ENCODE measurements around the gene MIPEP. TPM values are rescaled to one million over a fixed set of nuclear protein-coding genes. Genes with fewer than 3 reads are reported as not detected.

The MIPEP gene
- total and polyA plus RNA-seq, 9 of the 15 experiments (the other 6 are each of a cell fraction or from before 2014, with no cell fraction given), result 1.7 to 19.3 (median 13.1) TPM

GRCh38 chr13:23843436-23843835, 45.8 kb downstream of the MIPEP start:
- Histone ChIP-seq H3K9me1 (ENCODE audit: control insufficient read depth, insufficient read depth, low read length) (no peaks in the 10 kb centered on the region), H3K27me3 (ENCODE audit: control insufficient read depth in 2 of 2, insufficient read depth in 2 of 2, low read length in 2 of 2) (no peaks in the 10 kb centered on the region), H3K4me1 (replicated peaks in 1 of 2; ENCODE audit: control insufficient read depth in 2 of 2, insufficient read depth in 2 of 2, low read length in 2 of 2) (peaks cover 0 to 13% of the 10 kb centered on the region in 2 experiments; a peak in 2 of 5 replicates), H4K20me1 (replicated peaks; ENCODE audit: control insufficient read depth, insufficient read depth, low read length) (no peaks in the 10 kb centered on the region), H2AFZ (ENCODE audit: low read depth, low read length) (no peak overlapping the region), H3K4me2 (ENCODE audit: insufficient read depth, low read length) (no peak overlapping the region), H3K9me3 (replicated peaks; ENCODE audit: control insufficient read depth, insufficient read depth, low read depth, low read length) (no peaks in the 10 kb centered on the region), H3K4me3 (no peak overlapping the region), H3K9ac (ENCODE audit: insufficient read depth in 1 of 2, low read depth in 2 of 2, low read length in 2 of 2) (no peak overlapping the region), H3K36me3 (ENCODE audit: control insufficient read depth, insufficient read depth, low read length) (no peaks in the 10 kb centered on the region), H3K79me2 (ENCODE audit: control insufficient read depth, insufficient read depth, low read length) (no peaks in the 10 kb centered on the region), H3K27ac (ENCODE audit: extremely low read depth, low read depth, low read length) (no peak overlapping the region)
- ChIA-PET POLR2A (interaction anchor here (0.6 kb wide), 1 partner anchor 860 kb away, joined by 4 read pairs; no protein-coding TSS in a partner anchor), CTCF (ENCODE audit: low intra/inter-chr PET ratio) (no interaction called here)
- in situ Hi-C loops (cut with MboI), result no loop called here
- 0% methylated on average over 1 of the region's 1 CpG for WGBS (ENCODE audit: insufficient coverage, low coverage, missing lambda C conversion rate)
- DNase-seq (ENCODE audit: extremely low read depth in 1 of 4, low spot score in 3 of 4) (no peak), FAIRE-seq (no peak), ATAC-seq (no peak)
- BruUV-seq (replicated peaks), result no TSS peak
- intact Hi-C loops (cut with micrococcal nuclease), result no loop called here
- TF ChIP-seq ZNF511 (CRISPR knock-in tag; IDR thresholded peaks at IDR 0.05) (no peak), GTF2B (IDR thresholded peaks at IDR 0.05; ENCODE audit: extremely low read depth, insufficient read length) (no peak), ZNF778 (CRISPR knock-in tag; IDR thresholded peaks at IDR 0.05) (no peak), PATZ1 (CRISPR knock-in tag; IDR thresholded peaks at IDR 0.05; ENCODE audit: borderline replicate concordance) (no peak), FOXP4 (CRISPR knock-in tag; IDR thresholded peaks at IDR 0.05; ENCODE audit: borderline replicate concordance) (no peak), PTTG1 (tag; IDR thresholded peaks at IDR 0.05; ENCODE audit: low read depth) (no peak), MLX (CRISPR knock-in tag; conservative IDR thresholded peaks at IDR 0.05) (no peak), ZNF444 (CRISPR knock-in tag; IDR thresholded peaks at IDR 0.05) (no peak), BRCA1 (IDR thresholded peaks at IDR 0.05) (no peak), BRCA1 (CRISPR knock-in tag; IDR thresholded peaks at IDR 0.05) (no peak), TSC22D4 (tag; IDR thresholded peaks at IDR 0.05) (no peak), ZNF436 (CRISPR knock-in tag; IDR thresholded peaks at IDR 0.05) (no peak), STAT6 (CRISPR knock-in tag; IDR thresholded peaks at IDR 0.05) (no peak), ZNF121 (CRISPR knock-in tag; conservative IDR thresholded peaks at IDR 0.05) (no peak)

Measured in K562 (cell line).